HepG2 (cell line): Measurements from ENCODE around the gene SIRT7. TPM values are rescaled to one million over a fixed set of nuclear protein-coding genes. Genes with fewer than 3 reads are reported as not detected.
A peak's percentile ranks its signal among the peaks of the same experiment; 100 is the strongest.

Experiments
- AGO1 ChIP-seq: fragments of 200-400 bp; formaldehyde crosslinking; IDR thresholded peaks from 2 replicates; pipeline ENCODE4 v1.6.1; 2017; ENCODE audit warnings: mild to moderate bottlenecking, low read depth, low read length, moderate library complexity; ENCODE audit not compliant: poor library complexity, severe bottlenecking
- ETV5 ChIP-seq: IDR thresholded peaks from 2 replicates; pipeline ENCODE4 v1.6.1; 2018; ENCODE audit warnings: missing biosample characterization, missing genetic modification reagents, inconsistent platforms, borderline replicate concordance
- HMGA1 ChIP-seq: sonication (generic); formaldehyde crosslinking; conservative IDR thresholded peaks from 2 replicates; pipeline ENCODE4 v1.4.0; 2020; ENCODE audit warnings: missing genetic modification reagents
- HNF4A ChIP-seq: sonication (generic); formaldehyde crosslinking; IDR thresholded peaks from 2 replicates; pipeline ENCODE4 v1.4.0; 2020; ENCODE audit warnings: missing genetic modification reagents
- RXRA ChIP-seq: sonication (generic); formaldehyde crosslinking; IDR thresholded peaks from 2 replicates; pipeline ENCODE4 v1.5.1; 2020; ENCODE audit warnings: missing genetic modification reagents
- TAF1 ChIP-seq: sonication (generic); formaldehyde crosslinking; IDR thresholded peaks from 2 replicates; pipeline ENCODE4 v1.4.0; 2020; ENCODE audit warnings: missing genetic modification reagents
- ZNF138 ChIP-seq: sonication (generic); formaldehyde crosslinking; IDR thresholded peaks from 2 replicates; pipeline ENCODE4 v1.5.0; 2020; ENCODE audit warnings: mild to moderate bottlenecking, low read depth, missing genetic modification reagents
- ZNF569 ChIP-seq: sonication (generic); formaldehyde crosslinking; IDR thresholded peaks from 2 replicates; pipeline ENCODE4 v1.5.0; 2020; ENCODE audit warnings: mild to moderate bottlenecking, missing genetic modification reagents, moderate library complexity, borderline replicate concordance
- ZNF816 ChIP-seq: sonication (generic); formaldehyde crosslinking; IDR thresholded peaks from 2 replicates; pipeline ENCODE4 v1.8.0; 2022; ENCODE audit warnings: missing genetic modification reagents, mild to moderate bottlenecking, borderline replicate concordance
- polyA plus RNA-seq, 8 experiments: library from polyadenylated mRNA; depleted of rRNA in 3 of 8; stranded (reverse) in 7 of 8; unstranded in 1 of 8; fragments of >200 nt; fragmentation: Illumina TruSeq in 4 of 8; extraction: Trizol in 4 of 8; gene quantifications; 2 replicates each; pipeline versions ENCODE4 v1.2.1 to v1.2.3, GENCODE V29; 2011 to 2016; ENCODE audit warnings: low read depth in 4 of 8, missing spikeins in 1 of 8, mixed read lengths in 1 of 8; ENCODE audit not compliant: insufficient read depth in 1 of 8
- total RNA-seq, 5 experiments: library from RNA; depleted of rRNA; stranded (reverse); fragments of >200 nt; fragmentation: Illumina TruSeq; extraction: Trizol; gene quantifications; 2 replicates each; pipeline ENCODE4 v1.2.3, GENCODE V29; 2016; ENCODE audit warnings: low read depth in 1 of 5
- TF ChIP-seq, protein P1 (sequence below): sonication (generic); formaldehyde crosslinking; IDR thresholded peaks from 2 replicates; pipeline ENCODE4 v1.5.1; 2020; ENCODE audit warnings: mild to moderate bottlenecking, moderate library complexity, missing genetic modification reagents
- TF ChIP-seq, protein P2 (sequence below): sonication (generic); formaldehyde crosslinking; IDR thresholded peaks from 2 replicates; pipeline ENCODE4 v1.8.1; 2023; ENCODE audit warnings: mild to moderate bottlenecking, missing genetic modification reagents
- TF ChIP-seq, protein P3 (sequence below): IDR thresholded peaks from 2 replicates; pipeline ENCODE4 v1.6.1; 2012; ENCODE audit warnings: inconsistent platforms
- TF ChIP-seq, protein P4 (sequence below), 2 experiments: fragments of 450-650 bp in 1 of 2; sonication (generic) in 1 of 2; formaldehyde crosslinking in 1 of 2; IDR thresholded peaks; 2 replicates each; pipeline versions ENCODE4 v1.6.1 to v1.8.0; 2016 to 2022; ENCODE audit warnings: antibody characterized with exemption in 1 of 2, mild to moderate bottlenecking in 1 of 2, missing genetic modification reagents in 1 of 2
- TF ChIP-seq, protein P5 (sequence below): sonication (generic); formaldehyde crosslinking; IDR thresholded peaks from 2 replicates; pipeline ENCODE4 v1.5.0; 2020; ENCODE audit warnings: missing genetic modification reagents

The SIRT7 gene
- total and polyA plus RNA-seq, 2 of the 13 experiments (the other 11 are each of a cell fraction or from before 2014, with no cell fraction given) = 8.3 to 24.8 TPM

DNA sequence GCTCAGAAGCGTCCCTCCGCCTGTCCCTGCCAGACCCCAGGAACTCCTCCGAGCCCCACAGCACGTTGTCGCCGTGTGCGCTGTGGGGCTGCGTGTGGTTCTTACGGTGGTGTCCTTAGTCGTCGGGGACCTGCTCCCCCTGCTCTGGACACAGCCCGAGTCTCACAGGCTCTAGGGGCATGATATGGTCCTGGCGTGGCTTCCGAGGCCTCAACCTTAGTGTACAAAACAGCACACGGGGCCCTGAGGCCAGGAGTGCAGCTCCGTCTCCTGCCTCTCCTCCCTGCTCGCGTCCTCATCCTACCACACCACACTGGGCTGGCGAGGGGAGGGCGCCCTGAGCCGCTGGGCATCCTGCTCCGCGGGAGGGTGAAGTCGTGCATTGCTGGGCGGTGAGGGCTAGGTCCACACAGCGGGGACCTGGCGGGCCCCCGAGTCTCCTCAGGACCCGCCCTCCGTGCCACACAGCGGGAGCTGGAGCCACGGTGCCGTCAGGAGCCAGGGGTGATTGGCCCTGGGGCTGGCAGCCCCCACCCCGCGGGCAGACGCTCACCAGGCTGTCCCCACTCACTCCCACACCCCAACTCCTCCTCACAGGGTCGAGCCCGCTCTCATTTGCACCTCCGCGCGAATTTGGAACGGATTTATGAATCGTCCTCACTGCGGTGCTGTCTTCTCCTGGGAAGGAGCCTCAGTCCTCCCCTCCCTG is 10.7 kb upstream of the SIRT7 start (continued):
- peak; percentile 21; the same call in 1 of the 2 replicates for TF ChIP-seq ETV5 (CRISPR knock-in tag)
- TF ChIP-seq TAF1 (CRISPR knock-in tag) = peak; percentile 44
- no peak for TF ChIP-seq ZNF816
- TF ChIP-seq, protein P1, sequence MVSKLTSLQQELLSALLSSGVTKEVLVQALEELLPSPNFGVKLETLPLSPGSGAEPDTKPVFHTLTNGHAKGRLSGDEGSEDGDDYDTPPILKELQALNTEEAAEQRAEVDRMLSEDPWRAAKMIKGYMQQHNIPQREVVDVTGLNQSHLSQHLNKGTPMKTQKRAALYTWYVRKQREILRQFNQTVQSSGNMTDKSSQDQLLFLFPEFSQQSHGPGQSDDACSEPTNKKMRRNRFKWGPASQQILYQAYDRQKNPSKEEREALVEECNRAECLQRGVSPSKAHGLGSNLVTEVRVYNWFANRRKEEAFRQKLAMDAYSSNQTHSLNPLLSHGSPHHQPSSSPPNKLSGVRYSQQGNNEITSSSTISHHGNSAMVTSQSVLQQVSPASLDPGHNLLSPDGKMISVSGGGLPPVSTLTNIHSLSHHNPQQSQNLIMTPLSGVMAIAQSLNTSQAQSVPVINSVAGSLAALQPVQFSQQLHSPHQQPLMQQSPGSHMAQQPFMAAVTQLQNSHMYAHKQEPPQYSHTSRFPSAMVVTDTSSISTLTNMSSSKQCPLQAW = peak; percentile 85; the same call in 1 of the 2 replicates
- TF ChIP-seq ZNF138 (CRISPR knock-in tag) = peak; percentile 42; the same call in 1 of the 2 replicates
- TF ChIP-seq, protein P2, sequence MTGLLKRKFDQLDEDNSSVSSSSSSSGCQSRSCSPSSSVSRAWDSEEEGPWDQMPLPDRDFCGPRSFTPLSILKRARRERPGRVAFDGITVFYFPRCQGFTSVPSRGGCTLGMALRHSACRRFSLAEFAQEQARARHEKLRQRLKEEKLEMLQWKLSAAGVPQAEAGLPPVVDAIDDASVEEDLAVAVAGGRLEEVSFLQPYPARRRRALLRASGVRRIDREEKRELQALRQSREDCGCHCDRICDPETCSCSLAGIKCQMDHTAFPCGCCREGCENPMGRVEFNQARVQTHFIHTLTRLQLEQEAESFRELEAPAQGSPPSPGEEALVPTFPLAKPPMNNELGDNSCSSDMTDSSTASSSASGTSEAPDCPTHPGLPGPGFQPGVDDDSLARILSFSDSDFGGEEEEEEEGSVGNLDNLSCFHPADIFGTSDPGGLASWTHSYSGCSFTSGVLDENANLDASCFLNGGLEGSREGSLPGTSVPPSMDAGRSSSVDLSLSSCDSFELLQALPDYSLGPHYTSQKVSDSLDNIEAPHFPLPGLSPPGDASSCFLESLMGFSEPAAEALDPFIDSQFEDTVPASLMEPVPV (CRISPR knock-in tag) = peak; percentile 59; the same call in 1 of the 2 replicates
- TF ChIP-seq RXRA (CRISPR knock-in tag) = peak; percentile 34; the same call in 1 of the 2 replicates
- TF ChIP-seq HMGA1 (CRISPR knock-in tag) = no peak
- TF ChIP-seq, protein P3, sequence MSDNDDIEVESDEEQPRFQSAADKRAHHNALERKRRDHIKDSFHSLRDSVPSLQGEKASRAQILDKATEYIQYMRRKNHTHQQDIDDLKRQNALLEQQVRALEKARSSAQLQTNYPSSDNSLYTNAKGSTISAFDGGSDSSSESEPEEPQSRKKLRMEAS = no peak; the same call in 1 of the 2 replicates
- no peak for TF ChIP-seq HNF4A (CRISPR knock-in tag)
- TF ChIP-seq ZNF569 = no peak
- peak; percentile 63 for TF ChIP-seq AGO1
- TF ChIP-seq, protein P4, sequence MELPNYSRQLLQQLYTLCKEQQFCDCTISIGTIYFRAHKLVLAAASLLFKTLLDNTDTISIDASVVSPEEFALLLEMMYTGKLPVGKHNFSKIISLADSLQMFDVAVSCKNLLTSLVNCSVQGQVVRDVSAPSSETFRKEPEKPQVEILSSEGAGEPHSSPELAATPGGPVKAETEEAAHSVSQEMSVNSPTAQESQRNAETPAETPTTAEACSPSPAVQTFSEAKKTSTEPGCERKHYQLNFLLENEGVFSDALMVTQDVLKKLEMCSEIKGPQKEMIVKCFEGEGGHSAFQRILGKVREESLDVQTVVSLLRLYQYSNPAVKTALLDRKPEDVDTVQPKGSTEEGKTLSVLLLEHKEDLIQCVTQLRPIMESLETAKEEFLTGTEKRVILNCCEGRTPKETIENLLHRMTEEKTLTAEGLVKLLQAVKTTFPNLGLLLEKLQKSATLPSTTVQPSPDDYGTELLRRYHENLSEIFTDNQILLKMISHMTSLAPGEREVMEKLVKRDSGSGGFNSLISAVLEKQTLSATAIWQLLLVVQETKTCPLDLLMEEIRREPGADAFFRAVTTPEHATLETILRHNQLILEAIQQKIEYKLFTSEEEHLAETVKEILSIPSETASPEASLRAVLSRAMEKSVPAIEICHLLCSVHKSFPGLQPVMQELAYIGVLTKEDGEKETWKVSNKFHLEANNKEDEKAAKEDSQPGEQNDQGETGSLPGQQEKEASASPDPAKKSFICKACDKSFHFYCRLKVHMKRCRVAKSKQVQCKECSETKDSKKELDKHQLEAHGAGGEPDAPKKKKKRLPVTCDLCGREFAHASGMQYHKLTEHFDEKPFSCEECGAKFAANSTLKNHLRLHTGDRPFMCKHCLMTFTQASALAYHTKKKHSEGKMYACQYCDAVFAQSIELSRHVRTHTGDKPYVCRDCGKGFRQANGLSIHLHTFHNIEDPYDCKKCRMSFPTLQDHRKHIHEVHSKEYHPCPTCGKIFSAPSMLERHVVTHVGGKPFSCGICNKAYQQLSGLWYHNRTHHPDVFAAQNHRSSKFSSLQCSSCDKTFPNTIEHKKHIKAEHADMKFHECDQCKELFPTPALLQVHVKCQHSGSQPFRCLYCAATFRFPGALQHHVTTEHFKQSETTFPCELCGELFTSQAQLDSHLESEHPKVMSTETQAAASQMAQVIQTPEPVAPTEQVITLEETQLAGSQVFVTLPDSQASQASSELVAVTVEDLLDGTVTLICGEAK (IDR thresholded peaks at IDR 0.05) = no peak
- TF ChIP-seq, protein P4 (CRISPR knock-in tag; IDR thresholded peaks at IDR 0.05) = peak; percentile 38; the same call in 1 of the 2 replicates
- TF ChIP-seq, protein P5, sequence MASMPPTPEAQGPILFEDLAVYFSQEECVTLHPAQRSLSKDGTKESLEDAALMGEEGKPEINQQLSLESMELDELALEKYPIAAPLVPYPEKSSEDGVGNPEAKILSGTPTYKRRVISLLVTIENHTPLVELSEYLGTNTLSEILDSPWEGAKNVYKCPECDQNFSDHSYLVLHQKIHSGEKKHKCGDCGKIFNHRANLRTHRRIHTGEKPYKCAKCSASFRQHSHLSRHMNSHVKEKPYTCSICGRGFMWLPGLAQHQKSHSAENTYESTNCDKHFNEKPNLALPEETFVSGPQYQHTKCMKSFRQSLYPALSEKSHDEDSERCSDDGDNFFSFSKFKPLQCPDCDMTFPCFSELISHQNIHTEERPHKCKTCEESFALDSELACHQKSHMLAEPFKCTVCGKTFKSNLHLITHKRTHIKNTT (CRISPR knock-in tag) = no peak
